SKM-1 treated with dmso at 0.1 percent for 144 hours (cell line): Measurements from ENCODE around the gene TSHZ2.
"Not testable (repeated sequence)": the region's sequence is repeated elsewhere in the genome, so short reads cannot be mapped to it uniquely, and the experiment has no call there.

Experiments used
- DNase-seq: peaks from one replicate; lab custom pipeline; 2025; ENCODE audit not compliant: unreplicated experiment; lab: John Stamatoyannopoulos, UW

The TSHZ2 gene

GRCh38 chr20:53399083-53399482 is 426.9 kb downstream of the TSHZ2 start:
- DNase-seq: no peak

GRCh38 chr20:53399592-53400335 is 427.6 kb downstream of the TSHZ2 start:
- no peak for DNase-seq

- no peak for DNase-seq
Observed at GRCh38 chr20:53402233-53403005, 430.3 kb downstream of the TSHZ2 start.

GRCh38 chr20:53403029-53403428 is 430.9 kb downstream of the TSHZ2 start:
- no peak for DNase-seq

- peak; percentile 78 for DNase-seq
Observed at GRCh38 chr20:53405139-53405538, 433.0 kb downstream of the TSHZ2 start.

GRCh38 chr20:53406580-53406979 is 434.4 kb downstream of the TSHZ2 start:
- DNase-seq: no peak

- peak; percentile 57 for DNase-seq
Observed at GRCh38 chr20:53408691-53409446, 436.7 kb downstream of the TSHZ2 start.

GRCh38 chr20:53409447-53409717 is 437.2 kb downstream of the TSHZ2 start:
- no peak for DNase-seq

- peak; percentile 16 for DNase-seq
Observed at GRCh38 chr20:53411129-53411528, 439.0 kb downstream of the TSHZ2 start.

GRCh38 chr20:53411891-53412290 is 439.7 kb downstream of the TSHZ2 start:
- DNase-seq: no peak

- no peak for DNase-seq
Observed at GRCh38 chr20:53412577-53413185, 440.5 kb downstream of the TSHZ2 start.

- DNase-seq: no peak
Observed at GRCh38 chr20:53413186-53413631, 441.1 kb downstream of the TSHZ2 start.

- DNase-seq: not testable (repeated sequence)
Observed at GRCh38 chr20:53413845-53414244, 441.7 kb downstream of the TSHZ2 start.

GRCh38 chr20:53419693-53420460 is 447.7 kb downstream of the TSHZ2 start:
- DNase-seq: no peak

- no peak for DNase-seq
Observed at GRCh38 chr20:53421343-53421742, 449.2 kb downstream of the TSHZ2 start.

GRCh38 chr20:53422039-53422438 is 449.9 kb downstream of the TSHZ2 start:
- no peak for DNase-seq

GRCh38 chr20:53423587-53424146 is 451.5 kb downstream of the TSHZ2 start:
- DNase-seq: no peak

GRCh38 chr20:53425481-53425880 is 453.3 kb downstream of the TSHZ2 start:
- no peak for DNase-seq

- DNase-seq: peak; percentile 69
Observed at GRCh38 chr20:53425941-53426340, 453.8 kb downstream of the TSHZ2 start.

GRCh38 chr20:53426766-53427312 is 454.7 kb downstream of the TSHZ2 start:
- no peak for DNase-seq
